HEK293 (cell line): ENCODE data around the gene NPDC1.

ENCODE experiments used
- CTCF ChIP-seq: fragments of 450-650 bp; formaldehyde crosslinking; IDR thresholded peaks from 2 replicates; pipeline ENCODE4 v1.5.1; 2016; ENCODE audit warnings: missing biosample characterization, missing genetic modification characterization
- KLF8 ChIP-seq: fragments of 450-650 bp; formaldehyde crosslinking; IDR thresholded peaks from 2 replicates; pipeline ENCODE4 v1.5.1; 2016; ENCODE audit warnings: missing biosample characterization, missing genetic modification characterization
- ZNF544 ChIP-seq: fragments of 450-650 bp; formaldehyde crosslinking; IDR thresholded peaks from 2 replicates; pipeline ENCODE4 v1.5.0; 2017; ENCODE audit warnings: missing biosample characterization, missing genetic modification characterization
- ZNF776 ChIP-seq: fragments of 450-650 bp; formaldehyde crosslinking; IDR thresholded peaks from 2 replicates; pipeline ENCODE4 v1.5.0; 2017; ENCODE audit warnings: missing biosample characterization, missing genetic modification characterization, borderline replicate concordance

- TF ChIP-seq CTCF (tag by site-specific recombination) (no peak), ZNF776 (no peak), ZNF544 (tag by site-specific recombination) (no peak), KLF8 (tag by site-specific recombination) (no peak)
These were observed 25.9 kb downstream of the NPDC1 start for GRCh38 chr9:137019891-137020683.
